ENCODE results near the gene TIMM44.

GRCh38 chr19:7926727-7927604 is 16.5 kb downstream of the TIMM44 start:
- TF ChIP-seq CTCF (IDR thresholded peaks at IDR 0.05) = no peak
- TF ChIP-seq POLR2A (IDR thresholded peaks at IDR 0.05) = no peak
- TF ChIP-seq EP300 (IDR thresholded peaks at IDR 0.05) = no peak
- TF ChIP-seq POLR2AphosphoS5 (IDR thresholded peaks at IDR 0.05) = no peak

Measured in sigmoid colon (tissue), 4 donors.